ENCODE data around the gene UTF1.
"Not testable (repeated sequence)": the region's sequence is repeated elsewhere in the genome, so short reads cannot be mapped to it uniquely, and the experiment has no call there.

UTF1 gene

DNA sequence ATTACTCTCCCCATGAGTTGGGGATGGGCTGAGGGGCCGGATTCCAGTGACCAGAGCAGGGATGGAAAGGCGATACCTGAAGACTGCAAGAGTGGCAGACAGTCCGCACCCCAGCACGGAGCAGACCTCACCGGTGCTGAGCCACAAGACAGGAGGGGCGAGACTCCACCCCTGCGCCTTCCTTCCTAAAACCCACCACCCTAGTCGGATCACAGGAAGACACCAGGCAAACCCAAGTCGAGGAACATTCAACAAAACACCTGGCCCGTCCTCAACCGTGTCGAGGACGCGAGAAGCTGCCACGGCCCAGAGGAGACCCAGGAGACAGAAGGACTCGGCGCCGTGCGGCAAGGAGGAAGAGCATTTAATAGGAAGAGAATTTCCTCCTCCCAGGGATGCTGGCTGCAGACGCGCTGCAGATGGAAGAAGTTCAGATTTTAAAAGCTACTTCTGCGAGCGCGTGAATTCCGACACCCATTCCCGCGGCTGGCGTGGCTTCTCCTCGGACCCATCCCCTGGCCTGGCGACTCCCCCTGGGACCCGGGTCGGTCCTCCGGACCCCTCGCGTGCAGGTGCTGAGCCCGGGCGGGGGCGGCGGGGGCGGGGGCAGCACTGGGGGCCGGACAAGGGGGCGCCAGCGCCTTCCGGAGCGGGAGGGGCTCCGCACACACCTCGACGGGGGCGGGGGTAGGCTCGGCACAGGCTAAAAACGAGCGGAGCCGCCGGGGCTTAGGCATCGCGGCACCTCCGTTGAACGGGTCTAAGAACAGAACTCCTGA is 563 bp upstream of the UTF1 start:
- no peak for DNase-seq

DNA sequence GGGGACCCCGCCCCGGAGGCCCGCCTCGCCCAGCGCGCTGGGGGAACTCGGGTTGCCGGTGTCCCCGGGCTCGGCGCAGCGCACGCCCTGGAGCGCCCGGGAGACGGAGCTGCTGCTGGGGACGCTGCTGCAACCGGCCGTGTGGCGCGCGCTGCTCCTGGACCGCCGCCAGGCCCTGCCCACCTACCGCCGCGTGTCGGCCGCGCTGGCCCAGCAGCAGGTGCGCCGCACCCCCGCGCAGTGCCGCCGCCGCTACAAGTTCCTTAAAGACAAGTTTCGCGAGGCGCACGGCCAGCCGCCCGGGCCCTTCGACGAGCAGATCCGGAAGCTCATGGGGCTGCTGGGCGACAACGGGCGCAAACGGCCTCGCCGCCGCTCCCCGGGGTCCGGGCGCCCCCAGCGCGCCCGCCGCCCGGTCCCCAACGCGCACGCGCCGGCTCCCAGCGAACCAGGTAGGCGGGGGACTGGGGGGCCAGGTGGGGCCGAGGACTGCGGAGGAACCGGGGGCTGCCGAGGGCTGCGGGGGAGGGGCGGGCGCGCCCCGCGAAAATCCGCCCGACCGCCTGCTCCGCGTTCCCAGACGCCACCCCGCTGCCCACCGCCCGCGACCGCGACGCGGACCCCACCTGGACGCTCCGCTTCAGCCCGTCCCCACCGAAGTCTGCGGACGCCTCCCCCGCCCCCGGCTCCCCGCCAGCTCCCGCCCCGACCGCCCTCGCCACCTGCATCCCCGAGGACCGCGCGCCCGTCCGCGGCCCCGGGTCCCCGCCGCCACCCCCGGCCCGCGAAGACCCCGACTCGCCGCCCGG is 574 bp downstream of the UTF1 start:
- DNase-seq = no peak

DNA sequence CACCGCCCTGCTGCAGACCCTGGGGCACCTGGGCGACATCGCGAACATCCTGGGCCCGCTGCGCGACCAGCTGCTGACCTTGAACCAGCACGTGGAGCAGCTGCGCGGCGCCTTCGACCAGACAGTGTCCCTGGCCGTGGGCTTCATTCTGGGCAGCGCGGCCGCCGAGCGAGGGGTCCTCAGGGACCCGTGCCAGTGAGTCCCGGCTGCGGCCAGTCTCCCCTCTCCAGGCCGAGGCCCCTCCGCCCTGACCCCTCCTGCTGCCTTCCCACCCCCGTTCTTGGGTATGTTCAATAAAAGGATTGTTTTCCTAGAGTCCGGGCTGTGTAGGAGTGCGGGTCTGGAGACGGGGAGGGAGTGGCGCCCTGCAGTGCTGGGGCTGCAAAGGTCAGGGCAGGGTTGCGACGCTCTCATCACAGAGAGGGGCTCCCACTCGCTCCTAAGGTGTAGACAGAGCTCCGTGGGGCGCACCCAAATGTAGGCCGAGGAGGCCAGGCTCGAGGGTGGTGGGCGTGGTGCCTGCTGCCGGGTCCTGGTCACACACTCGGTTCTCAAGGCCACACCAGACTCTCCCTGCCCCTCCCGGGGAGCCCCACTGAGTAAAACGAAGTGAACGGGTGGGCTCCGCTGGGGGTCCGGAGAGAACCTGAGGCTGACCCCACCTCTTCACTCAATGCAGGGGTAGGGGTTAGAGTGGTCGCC is 1.4 kb downstream of the UTF1 start:
- DNase-seq = no peak

DNA sequence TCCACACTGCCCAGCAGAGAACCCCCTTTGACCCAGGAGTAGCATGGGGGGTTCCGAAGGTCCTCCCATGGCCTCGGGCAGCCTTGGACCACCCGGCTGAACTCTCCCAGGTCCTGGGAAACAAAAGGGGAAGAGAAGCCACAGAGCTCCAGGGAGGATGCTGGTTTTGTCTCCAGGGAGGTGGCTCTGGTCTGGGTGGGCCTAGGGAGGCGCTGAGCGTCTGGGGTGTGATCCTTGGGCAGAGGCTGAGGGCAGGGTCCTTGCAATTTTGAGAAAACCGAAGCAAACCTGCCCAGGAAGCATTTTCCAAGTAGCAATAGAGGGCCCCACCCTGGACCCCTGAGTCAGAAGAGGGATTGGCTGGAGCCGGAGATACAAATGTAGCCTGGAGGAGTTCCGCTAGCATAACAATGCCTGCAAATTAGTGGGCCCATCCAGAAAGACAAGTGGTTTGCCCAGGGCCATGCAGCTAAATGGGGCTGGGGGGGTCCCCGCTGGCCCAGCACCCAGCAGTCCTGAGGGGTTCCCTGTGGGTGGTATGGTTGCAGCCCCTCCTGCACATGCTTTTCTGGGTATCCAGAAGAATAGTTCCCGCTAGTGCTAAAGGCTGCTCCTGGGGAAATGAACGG is 2.0 kb downstream of the UTF1 start:
- no peak for DNase-seq

DNA sequence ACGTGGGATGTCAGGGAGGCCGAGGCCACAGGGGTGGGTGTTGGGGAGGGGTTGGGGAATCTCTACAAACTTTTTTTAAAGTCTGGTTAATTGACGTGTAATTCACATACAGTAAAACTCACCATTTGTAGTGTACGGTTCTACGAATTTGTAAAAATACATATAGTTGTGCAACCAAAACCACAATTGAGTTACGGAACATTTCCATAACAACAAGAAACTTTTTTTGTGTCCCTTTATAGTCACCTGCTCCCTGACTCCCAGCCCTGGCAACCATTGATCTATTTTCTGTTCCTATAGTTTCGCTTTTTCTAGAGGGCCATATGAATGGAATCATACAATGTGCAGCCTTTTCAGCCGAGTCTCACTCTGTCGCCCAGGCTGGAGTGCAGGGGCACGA is 4.8 kb downstream of the UTF1 start:
- not testable (repeated sequence) for DNase-seq

DNA sequence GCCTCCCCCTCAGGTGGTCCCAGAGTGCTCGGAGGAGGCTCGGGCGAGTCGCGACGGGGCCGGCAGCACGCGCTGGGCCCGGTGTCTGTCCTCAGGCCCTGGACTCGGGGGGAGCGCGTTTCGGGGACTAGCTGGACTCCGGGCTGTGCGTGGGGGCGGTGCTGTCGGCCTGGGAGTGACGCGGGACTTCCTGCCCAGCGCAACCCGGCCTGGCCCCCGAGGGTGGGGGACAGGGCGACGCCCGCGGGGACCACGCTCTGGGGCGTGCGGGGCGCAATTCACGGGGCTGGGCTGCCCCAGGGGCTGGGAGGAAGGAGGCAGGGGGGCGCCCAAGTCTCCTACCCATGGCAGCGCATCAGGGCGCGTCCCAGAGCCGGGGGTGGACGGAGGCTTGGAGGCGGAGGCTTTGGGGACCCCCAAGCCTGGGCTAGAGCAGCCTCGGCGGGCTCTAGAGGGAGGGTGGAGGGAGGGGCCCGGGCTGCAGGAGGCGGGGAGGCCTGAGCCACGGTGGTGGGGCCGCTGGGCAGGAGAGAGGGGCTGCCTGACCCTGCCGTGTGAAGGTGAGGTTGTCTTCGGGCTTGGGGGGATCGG is 5.3 kb downstream of the UTF1 start:
- no peak for DNase-seq

DNA sequence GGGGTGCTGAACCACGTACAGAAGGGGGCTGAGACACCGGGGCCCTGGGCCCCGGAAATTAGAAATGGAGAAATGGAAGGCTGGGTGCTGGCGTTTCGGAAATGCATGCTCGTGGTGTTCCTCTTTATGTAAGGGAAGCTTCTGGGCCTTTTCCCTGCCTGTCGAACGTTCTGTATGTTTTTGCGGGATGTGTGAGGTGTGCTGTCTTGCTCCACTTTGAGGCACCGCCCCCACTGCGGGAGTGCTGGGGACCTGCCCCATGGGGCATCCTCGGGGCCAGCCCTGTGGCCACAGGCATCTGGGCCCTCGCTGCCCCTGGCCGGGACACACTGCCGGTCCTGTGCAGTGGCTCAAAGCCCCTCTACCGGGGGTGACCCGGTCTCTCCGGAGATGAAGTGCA is 5.9 kb downstream of the UTF1 start:
- DNase-seq = no peak

DNA sequence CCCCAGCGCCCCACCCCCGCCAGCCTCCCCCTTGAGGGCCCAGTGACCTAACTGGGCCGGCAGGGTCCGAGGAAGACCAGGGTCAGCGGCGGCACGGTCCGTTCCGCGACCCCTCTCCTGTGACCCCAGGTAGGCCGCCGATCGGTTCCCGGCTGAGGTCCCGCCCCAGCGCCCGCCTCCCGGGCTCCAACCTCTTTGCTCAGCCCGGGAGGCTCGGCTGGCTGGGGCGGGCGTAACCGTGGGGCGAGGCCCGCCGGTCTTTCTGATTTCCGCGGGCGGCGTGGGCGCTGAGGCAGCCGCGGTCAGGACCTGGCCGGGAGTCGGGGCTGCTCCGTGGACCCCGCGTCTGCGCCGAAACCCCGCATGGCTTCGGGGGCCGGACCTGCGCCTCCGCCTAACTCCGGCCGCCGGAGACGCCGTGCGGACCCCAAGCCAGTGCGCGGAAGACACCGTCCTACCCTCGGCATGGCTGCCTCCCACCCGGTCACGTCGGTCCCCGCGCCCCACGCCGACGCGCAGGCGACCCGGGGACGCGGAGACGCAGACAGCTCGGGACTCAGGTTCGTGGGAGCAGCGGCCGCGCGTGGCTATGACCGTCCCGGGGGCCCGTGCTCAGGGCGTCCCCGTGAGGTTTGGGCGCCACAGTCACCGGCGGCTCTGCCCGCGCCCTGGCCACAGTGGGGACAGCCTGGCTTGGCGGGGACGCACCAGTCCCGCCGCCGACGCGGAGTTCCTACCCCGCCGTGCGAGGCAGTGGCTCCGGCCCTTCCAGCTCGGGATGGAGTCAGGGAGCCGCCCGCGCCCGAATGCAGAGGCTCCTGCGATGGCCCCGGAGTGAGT is 6.6 kb downstream of the UTF1 start:
- DNase-seq = no peak

DNA sequence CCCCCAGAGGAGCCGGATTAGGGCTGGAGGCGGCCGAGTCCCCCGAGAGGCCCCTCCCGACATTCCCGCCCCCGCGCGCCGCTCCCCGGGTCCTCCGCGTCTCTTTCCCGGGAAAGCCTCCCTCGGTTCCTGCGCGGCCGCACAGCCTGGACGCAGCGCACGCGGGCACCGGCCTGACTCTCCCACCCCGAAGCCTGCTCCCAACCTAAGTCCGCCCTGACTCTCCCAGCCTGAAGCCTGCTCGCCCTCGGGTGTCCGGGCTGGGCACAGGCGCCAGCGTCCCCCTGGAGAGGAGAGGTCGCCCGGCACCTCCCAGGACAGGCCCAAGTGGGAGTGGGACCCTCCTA is 7.2 kb downstream of the UTF1 start:
- no peak for DNase-seq

DNA sequence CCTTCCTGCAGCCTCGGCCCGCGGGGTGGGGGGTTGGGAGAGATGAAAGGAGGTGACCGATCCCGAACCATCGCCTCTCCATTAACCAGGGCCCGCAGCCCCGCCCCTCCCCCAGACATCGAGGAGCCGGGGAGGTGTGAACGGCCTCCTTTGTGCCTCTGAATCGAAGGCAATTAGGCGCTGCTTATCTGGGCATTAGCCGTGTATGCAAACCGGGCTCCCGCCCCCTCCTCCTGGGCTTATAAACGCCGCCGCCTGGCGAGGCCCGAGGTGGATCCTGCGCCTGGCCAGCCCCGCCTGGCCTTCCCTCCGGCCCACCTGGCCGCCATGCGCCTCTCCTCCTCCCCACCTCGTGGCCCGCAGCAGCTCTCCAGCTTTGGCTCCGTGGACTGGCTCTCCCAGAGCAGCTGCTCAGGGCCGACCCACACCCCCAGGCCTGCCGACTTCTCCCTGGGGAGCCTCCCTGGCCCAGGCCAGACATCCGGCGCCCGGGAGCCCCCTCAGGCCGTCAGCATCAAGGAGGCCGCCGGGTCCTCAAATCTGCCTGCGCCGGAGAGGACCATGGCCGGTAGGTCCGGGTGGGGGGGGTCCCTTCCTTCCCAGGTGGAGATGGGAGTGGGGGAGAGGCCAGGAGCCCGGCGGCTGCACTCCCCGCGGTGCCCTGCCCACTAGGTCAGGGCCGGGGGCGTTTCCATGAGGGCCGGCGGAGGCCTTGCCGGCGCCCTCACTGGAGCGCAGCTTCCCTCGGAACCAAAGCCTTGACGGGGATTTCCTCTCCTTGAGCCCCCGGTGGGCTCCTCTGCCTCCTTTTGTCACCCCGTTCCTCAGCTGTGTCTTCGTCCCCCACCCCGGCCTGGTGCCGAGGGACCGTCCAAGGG is 7.8 kb downstream of the UTF1 start, which contains the start of gene VENTX:
Gene VENTX, plus strand, starts transcription at position 268 of the 878 bp plus-strand sequence. Its CDS starts 60 bp downstream, at position 328.
- DNase-seq = no peak

DNA sequence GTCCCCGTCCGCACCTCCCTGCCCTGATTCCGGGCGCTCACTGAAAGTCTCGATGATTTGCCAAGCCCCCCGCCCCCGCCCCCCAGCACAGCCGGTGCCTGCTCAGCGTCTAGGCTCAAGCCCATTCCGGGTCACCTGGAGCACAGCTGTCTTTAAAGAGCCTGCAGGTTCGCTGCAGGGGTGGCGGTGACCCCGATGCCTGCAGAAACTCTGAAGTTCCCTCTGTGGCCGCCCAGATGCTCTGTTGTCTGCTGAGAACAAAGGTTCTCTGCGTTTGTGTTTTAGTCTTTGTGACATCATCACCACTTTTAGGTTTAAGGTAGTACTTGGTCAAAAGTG is 8.4 kb downstream of the UTF1 start:
- no peak for DNase-seq

DNA sequence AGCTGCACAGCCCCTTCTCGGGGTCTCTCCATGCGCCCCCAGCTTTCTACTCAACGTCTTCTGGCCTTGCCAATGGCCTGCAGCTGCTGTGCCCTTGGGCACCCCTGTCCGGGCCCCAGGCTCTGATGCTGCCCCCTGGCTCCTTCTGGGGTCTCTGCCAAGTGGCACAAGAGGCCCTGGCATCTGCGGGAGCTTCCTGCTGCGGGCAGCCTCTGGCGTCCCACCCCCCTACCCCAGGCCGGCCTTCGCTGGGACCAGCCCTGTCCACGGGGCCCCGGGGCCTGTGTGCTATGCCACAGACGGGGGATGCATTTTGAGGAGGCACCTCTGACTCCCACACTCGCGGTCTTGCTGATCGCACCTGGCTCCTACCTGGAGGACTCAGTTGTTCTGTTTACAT is 10.0 kb downstream of the UTF1 start:
- DNase-seq = no peak

DNA sequence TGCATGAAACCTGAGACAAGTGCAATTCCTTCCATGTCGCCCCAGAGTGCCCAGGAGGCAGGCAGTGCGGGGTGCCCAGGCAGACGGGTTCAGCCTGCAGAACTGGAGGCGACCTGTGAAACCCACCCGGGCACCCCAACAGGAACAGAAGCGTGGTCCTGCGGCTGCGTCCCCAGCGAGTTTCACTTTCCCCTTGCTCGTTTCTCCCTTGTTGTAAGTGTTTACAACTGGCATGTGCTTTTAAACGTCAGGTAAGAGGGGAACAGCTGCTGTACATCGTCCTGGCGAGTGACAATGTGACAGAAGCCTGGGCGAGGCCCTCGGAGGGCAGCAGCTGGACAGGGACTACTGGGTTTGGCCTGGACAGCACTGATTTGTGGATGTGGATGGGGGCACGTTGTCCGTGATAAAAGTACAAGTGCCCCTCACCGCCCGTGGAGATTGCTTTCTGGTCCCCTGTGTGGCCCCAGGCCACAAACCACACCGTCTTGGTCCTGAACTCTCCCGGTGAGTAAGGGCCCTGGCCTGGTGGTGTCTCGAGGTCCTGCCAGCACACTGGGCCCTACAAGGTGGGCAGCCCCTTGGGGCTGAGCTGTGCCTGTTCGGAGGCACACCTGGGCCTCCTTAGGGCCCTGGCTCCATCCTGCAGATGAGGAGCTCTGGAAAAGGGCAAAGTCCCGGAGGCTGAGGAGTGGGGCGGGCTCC is 11.6 kb downstream of the UTF1 start:
- no peak for DNase-seq

DNA sequence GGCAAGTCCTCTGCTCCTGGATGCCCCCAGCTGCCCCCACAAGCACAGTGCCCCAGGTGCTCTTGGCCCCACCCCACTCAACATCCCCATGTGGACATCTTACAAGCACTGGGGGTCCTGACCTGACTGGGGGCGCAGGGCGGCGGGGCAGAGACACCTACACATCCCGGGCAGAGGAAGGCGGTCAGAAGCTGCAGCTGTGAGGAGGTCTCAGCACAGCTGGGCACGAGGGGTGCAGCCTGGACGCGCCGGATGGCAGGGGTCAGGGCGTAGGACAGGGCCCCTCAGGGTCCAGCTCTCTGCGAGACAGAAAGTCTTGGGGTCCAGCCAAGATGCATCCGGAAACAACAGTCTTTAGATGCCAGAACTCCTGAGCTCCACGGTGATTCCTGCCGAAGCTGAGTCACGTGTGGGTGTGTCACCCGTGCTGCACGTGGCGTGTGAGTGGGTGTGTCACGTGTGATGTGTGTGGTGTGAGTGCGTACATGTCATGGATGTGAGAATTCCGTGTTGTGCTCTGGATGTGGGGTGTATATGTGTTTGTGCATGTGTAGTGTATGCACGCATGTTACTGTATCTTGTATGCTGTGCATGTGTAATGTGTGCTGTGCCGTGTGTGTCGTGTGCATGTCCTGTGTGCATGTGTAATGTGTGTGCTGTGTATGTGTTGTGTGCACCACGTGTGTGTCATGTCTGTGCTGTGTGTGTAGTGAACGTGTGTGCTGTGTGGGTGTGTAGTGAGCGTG is 12.8 kb downstream of the UTF1 start:
- DNase-seq = no peak

DNA sequence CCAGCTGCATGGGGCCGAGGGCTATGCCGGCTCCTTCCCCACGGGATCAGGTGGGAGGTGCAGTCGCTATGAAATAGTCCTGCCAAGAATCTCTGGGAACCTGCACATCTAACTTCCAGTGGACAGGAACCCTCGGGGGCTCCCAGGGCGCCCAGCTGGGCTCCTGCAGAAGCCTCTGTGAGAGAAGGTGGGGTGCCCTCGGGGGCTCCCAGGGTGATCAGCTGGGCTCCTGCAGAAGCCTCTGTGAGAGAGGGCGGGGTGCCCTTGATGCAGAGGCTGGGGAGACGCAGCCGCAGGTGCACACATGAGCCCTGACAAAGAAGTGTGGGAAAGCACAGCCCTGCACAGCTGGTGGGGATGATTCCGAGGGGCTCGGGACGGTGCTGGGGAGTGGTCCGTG is 13.6 kb downstream of the UTF1 start:
- DNase-seq = no peak

DNA sequence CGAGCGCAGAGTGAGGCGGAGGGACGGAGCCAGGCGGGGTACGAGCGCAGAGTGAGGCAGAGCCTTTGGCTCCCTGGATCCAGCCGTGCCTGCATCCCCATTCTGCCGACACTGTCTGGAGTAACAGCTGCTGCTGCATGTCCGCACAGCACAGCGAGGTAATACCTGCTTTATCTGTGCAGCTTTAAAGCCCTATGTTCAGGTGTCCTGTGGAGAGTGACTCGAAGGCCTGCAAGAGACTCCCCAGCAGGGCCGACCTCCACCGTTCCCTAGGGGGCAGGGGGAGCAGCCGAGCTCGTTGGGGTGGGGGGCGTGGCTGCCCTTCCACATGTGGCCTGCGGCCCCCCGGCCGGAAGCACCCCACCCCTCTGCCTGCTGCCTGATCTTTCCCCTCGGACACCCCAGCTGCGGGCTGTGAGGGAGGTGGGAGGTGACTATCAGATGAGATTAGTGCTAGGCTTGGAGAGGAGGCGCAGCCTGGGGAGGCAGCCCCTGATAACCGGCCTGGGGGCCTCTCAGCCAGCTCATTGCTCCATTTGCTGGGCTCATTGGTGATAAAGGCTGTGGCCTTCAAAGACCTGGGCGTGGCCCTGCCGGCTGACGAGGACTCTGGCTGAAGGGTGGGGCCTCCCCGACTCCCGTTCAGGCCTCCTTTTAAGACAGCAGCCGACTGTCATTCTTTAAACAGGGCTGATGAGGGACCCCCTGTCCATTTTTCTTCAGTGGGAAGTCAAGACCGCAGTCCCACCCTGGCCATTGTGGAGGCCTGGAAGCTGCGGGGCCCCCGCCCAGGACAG is 15.6 kb downstream of the UTF1 start:
- DNase-seq = no peak

DNA sequence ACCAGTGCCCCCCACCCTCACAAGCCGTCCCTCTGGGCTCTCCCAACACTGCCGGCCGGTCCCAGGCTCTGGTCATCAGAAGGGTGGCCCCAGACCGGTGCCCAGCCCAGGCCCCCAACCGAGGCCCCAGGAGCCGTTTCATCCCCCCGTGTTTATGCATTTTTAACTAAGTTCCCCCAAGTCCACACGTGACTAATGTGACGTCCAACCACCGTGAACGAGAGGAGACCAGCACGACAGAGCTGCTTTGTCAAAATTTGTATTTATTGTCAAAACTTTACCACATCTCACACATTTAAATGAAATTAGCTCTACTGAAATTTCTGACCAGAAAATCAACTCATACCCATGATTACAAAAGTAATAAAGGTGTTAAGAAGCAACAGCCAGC is 16.2 kb downstream of the UTF1 start:
- DNase-seq = no peak

DNA sequence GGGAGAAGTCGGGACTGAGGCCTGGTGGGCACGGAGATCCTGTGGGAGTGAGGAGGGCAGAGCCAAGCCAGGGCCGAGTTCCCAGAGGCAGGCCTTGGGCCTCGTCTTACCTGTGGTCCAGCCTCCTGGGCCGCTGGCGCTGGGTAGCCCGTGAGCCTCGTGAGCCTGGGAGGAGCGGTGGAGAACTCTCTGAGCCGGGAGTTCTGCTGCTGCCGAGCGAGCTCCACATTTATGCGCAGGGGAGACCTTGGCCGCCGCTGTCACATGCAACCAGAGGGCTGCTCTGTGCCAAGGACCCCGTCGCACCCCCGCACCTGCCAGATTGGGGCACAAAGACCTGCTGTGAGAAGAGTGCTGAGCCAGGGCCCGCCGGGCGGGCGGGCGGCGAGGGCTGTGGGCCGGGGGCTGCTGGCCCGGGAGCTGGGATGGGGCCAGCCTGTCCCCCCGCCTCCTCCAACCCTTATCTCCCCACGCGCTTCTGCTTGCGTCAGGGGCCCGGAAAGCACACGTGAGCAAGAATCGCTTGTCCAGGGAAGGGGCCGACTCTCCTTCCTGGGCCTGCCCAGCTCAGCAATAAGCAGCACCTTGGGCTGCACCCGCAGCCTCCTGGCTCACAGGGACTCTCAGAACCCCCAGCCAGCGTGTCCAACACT is 17.8 kb downstream of the UTF1 start:
- DNase-seq = no peak
